IPS-15b (cell line): ENCODE data around the gene CREBBP.

Experiments
- H3K27me3 ChIP-seq: one replicate; pipeline ENCODE4 v1.6.1; 2013; ENCODE audit warnings: low read length; ENCODE audit not compliant: control insufficient read depth, insufficient read depth
- H3K36me3 ChIP-seq: one replicate; pipeline ENCODE4 v1.6.1; 2013; ENCODE audit warnings: low read length; ENCODE audit not compliant: control insufficient read depth, insufficient read depth
- H3K4me1 ChIP-seq: one replicate; pipeline ENCODE4 v1.6.1; 2013; ENCODE audit warnings: mild to moderate bottlenecking, low read length; ENCODE audit not compliant: control insufficient read depth, insufficient read depth
- H3K4me3 ChIP-seq: one replicate; pipeline ENCODE4 v1.5.1; 2013; ENCODE audit warnings: low read depth, low read length
- H3K9ac ChIP-seq: one replicate; pipeline ENCODE4 v1.6.1; 2013; ENCODE audit warnings: low read depth, mild to moderate bottlenecking, low read length
- H3K9me3 ChIP-seq: one replicate; pipeline ENCODE4 v1.6.1; 2013; ENCODE audit warnings: mild to moderate bottlenecking, low read length; ENCODE audit not compliant: control insufficient read depth, insufficient read depth

Gene CREBBP

DNA sequence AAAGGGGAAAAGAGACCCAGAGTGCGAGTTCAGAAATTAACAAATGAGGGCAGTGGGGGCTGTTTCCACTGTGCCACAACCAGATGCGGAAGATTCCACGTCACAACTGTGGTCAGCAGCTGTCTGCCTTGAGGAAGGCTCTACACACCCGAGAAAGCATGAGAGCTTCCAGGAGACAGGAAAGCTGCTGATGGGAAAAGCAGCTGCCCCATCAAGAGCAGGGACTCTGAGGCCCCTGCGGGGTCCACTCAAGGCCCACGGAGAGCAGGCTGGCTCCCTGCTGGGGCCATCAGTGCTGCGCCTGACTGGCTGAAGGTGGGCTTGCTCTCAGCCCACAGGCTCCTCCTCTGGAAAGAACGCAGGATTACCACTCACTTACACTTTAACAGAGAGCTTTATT, 148.3 kb downstream of the CREBBP start:
- H3K4me3 ChIP-seq: no peak overlapping the region
- no peak overlapping the region for H3K9ac ChIP-seq
- no peaks in the 10 kb centered on the region for H3K9me3 ChIP-seq
- no peaks in the 10 kb centered on the region for H3K27me3 ChIP-seq
- H3K4me1 ChIP-seq: no peaks in the 10 kb centered on the region
- H3K36me3 ChIP-seq: peaks cover 65% of the 10 kb centered on the region

DNA sequence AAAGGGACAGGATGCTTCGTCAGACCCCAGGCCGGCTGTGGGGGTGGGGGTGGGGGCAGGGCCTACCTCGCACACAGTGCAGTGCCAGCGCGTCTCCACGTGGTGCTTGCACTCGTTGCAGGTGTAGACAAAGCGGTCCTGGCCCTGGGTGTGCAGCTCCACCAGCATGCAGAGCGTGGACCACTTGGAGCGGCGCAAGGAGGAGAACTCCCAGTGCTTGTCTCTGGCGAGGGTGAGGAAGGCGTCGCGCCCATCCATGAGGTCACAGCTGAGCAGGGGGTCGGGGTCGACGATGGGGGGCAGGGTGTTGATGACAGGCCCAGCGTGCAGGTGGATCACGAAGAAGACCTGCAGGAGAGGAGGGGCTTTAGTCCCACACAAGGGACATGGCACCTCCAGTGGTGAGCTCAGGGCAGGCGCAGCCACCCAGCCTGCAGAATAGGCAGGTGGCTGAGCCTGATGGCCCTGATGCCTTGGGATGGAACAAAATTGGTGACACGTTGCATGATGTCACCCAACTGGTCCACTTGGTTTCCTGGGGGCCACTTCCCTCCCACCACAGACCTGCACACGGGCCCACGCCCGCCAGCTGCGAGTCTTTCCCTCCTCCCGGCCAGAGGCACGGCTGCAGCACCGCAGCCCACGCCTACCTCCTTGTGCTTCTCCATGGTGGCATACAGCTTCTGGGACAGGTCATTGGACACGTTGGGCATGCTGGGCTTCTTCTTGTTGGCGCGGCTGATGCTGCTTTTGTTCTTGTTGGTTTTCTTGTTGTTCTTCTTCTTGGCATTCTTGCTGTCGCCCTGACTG, 149.2 kb downstream of the CREBBP start:
- Histone ChIP-seq H3K4me1 (no peaks in the 10 kb centered on the region), H3K27me3 (no peaks in the 10 kb centered on the region), H3K9ac (no peak overlapping the region), H3K36me3 (peaks cover 63% of the 10 kb centered on the region), H3K4me3 (no peak overlapping the region), H3K9me3 (no peaks in the 10 kb centered on the region)

DNA sequence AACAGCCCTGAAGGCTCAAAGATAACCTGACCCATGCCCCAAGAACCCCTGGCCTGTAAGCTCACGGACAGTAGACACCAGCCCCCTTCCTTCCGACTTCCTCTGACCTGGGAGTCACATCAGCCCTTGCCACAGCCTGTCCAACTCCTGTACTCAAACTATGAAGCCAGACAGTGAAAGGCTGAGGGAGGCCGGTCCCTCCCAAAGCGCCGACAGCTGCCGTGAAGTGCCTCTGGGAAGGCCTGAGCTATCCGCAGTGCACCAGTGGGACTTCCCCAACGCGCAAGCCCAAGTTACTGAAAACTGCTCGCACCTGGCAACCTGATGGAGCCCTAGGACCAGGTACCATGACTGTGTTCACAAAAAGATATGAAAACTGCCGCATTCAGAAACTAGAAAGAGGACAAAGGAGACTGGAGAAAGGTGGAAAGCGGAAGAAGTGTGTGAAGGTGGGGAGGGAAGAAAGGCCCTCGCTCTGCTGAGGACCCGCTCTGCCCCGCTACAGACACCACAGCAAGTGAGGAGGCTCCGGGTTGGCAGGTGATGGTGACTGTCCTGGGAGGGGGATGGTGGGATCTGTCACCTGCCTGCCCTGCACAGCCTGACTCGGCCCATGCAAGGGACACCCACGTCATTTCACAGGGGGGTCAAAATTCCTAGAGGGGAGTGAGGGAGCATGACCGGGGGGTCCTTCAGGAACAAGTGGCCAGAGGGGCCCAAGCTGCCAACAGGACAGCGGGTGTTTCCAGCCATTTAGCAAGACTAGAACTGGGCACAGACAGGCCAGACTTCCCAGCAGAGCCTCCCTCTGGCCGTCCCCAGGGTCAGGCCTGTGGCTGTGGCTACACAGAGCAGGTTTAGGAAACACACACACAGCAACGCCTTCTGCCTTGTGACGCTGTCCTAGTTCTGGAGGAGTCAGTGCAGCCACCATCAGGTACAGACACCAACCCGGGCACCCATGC, 150.1 kb downstream of the CREBBP start:
- Histone ChIP-seq H3K9ac (no peak overlapping the region), H3K4me3 (no peak overlapping the region), H3K27me3 (no peaks in the 10 kb centered on the region), H3K9me3 (no peaks in the 10 kb centered on the region), H3K36me3 (peaks cover 56% of the 10 kb centered on the region), H3K4me1 (no peaks in the 10 kb centered on the region)

DNA sequence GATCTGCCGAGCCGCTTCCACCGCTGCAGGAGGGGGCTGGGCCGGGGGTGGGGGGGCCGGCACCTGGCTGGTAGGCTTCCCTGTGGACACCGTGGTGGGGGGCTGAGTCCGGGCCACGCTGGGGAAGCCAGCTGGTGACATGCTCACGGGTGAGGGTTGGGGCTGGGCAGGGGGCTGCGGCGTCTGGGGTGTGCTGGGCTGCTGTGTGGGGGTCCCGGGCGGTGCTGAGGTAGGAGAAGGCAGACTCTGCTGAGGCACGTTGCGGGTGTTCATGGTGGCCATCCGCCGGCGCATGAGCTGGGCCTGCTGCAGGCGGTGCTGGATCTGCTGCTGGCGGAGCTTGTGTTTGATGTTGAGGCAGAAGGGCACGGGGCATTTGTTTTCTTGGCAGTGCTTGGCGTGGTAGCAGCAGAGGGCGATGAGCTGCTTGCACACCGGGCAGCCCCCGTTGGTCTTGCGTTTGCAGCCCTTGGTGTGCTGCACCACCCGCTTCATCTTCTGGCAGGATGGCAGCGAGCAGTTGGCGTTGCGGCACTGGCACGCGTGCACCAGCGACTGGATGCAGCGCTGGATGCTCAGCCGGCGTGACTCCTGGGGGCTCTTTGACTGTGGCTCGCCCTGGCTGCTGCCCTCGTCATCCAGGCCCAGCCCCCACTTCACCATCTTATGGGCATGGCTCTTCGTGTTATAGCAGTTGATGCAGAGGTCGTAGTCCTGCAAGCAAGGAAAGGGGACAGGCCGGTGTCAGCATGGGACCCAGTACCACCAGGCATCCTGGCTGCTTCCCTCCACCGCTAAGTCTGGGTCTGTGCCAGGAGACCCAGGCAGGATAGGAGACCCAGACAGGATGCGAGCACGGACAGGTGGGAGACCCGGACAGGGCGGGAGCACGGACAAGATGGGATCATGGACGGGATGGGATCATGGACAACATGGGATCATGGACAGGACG, 151.1 kb downstream of the CREBBP start:
- Histone ChIP-seq H3K9ac (no peak overlapping the region), H3K4me1 (no peaks in the 10 kb centered on the region), H3K36me3 (peaks cover 46% of the 10 kb centered on the region), H3K27me3 (no peaks in the 10 kb centered on the region), H3K9me3 (no peaks in the 10 kb centered on the region), H3K4me3 (no peak overlapping the region)

DNA sequence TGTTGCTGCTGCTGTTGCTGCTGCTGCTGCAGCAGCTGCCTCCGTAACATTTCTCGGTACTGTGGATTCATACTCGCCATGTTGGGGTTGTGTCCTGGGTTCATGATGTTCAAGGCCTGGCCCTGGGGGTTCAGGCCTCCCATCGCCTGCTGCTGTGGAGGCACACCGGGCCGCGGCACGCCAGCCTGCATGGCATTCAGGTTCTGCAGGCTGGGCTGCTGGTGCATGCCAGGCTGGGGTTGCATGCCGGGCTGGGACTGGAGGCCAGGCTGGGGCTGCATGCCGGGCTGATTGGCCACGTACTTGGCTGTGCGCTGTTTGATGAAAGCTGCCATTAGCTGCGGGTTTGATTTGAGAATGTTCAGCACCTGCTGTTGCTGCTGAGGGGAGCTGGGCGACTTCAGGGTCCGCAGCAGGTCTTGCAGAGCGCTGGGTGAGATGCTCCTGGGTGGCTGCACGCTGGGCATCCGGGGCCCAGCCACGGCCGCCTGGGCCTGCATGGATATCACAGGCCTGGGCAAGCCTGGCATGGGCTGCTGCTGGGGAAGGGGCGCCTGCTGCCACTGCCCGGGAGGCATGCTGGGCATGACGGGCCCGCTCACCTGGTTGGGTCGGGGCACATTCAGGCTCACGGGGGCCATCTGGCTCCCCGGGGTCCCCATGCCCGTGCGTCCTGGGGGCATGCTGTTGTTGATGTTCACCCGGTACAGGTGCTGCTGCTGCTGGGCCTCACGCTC, 151.9 kb downstream of the CREBBP start:
- no peak overlapping the region for H3K4me3 ChIP-seq
- peaks cover 45% of the 10 kb centered on the region for H3K36me3 ChIP-seq
- no peaks in the 10 kb centered on the region for H3K9me3 ChIP-seq

DNA sequence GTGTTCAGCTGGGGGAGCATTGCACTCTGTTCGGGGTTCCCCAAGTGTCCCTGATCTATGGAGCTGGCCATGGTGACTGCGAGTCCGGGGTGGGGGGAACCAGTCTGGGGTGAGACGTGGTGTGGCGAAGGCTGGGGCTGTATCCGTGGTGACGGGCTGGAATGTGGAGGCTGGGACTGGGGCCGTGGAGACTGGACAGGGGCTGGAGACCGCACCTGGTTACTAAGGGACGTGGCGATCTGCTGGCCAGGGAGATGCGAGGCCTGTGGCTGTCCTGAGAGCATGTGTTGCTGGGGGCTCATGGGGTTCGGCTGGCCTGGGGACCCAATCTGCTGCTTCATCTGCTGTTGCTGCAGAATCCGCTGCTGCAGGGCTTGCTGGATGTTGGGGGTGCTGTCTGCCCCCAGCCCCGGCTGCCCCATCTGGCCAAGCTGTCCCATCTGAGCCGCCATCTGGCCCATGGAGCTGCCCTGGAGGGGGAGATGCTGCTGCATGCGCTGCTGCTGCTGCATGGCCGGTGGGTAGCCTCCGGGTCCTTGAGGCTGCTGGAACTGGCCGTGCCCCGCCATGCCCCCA, 152.6 kb downstream of the CREBBP start:
- Histone ChIP-seq H3K4me1 (no peaks in the 10 kb centered on the region), H3K9me3 (no peaks in the 10 kb centered on the region), H3K36me3 (peaks cover 45% of the 10 kb centered on the region), H3K9ac (no peak overlapping the region), H3K4me3 (no peak overlapping the region), H3K27me3 (no peaks in the 10 kb centered on the region)

More for the DNA sequence above, 151.9 kb downstream of the CREBBP start:
- no peaks in the 10 kb centered on the region for H3K27me3 ChIP-seq
- H3K4me1 ChIP-seq: no peaks in the 10 kb centered on the region
- H3K9ac ChIP-seq: no peak overlapping the region

DNA sequence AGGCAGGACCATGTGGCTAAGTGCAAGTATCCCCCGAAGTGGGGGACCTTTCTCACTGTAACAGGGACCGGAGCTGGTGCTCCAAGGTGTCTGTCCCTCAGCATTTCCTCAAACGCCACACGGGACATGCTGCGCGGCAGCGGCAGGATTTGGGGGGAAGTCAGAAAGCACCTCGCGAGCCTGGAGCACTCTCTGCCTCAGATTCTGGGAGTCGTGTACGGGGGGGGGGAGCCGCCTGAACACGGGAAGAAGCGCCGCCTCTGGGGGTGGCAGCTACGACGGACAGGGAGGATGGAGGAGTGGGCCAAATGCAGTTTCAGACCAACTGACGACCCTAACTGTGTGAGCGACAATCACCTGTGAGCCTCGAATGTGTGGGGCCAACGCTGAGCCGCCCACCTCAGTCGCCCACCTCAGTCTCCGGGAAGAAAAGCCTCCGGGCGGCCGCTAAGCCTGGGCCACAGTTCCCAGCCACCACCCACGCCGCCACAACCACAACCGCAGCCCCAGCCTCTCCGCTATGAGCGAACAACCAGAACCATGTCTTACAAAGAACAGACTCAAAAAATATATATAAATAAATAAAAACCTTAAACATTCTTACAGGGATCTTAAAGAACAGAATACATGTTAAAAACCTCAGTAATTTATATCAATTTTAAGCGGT, 154.4 kb downstream of the CREBBP start:
- no peaks in the 10 kb centered on the region for H3K27me3 ChIP-seq
- no peak overlapping the region for H3K9ac ChIP-seq
- no peaks in the 10 kb centered on the region for H3K9me3 ChIP-seq
- H3K36me3 ChIP-seq: peaks cover 34% of the 10 kb centered on the region
- H3K4me3 ChIP-seq: no peak overlapping the region
- no peaks in the 10 kb centered on the region for H3K4me1 ChIP-seq

DNA sequence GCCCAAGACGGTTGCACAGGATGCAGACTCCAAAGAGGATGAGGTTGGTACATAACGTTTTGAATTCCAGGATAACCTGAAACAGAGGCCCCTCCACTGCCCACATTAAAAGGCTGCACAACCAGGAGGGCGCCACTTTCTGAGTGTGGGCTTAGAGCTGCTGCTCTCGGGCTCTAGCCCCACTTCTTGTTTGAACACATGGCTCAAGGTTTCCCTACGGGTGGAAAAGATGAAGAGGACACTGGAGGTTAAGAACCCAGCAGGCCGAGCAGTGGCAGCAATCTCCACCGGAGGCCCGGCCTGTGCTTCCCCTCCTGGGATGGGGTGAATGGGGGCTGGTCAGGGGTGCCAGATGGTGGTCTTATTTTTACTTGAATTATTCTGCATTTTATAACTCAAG, 155.2 kb downstream of the CREBBP start:
- Histone ChIP-seq H3K9ac (no peak overlapping the region), H3K9me3 (no peaks in the 10 kb centered on the region), H3K4me1 (no peaks in the 10 kb centered on the region), H3K36me3 (peaks cover 26% of the 10 kb centered on the region), H3K4me3 (no peak overlapping the region), H3K27me3 (no peaks in the 10 kb centered on the region)

DNA sequence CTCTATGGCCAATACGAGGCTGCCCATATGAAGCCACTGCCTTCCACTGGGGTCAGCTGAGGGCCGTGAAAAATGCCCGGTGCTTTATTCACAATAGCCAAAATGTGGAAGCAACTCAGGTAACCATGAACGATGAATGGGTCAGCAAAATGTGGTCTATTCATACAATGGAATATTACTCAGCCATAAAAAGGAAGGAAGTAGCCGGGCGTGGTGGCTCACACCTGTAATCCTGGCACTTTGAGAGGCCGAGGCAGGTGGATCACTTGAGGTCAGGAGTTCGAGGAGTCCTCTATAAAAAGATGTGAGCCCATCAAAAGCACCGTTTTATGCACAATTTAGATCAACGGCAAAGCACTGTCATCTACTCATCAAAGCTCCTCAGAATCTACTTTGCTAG, 158.0 kb downstream of the CREBBP start:
- Histone ChIP-seq H3K4me3 (no peak overlapping the region), H3K36me3 (peaks cover under 1% of the 10 kb centered on the region), H3K9me3 (no peaks in the 10 kb centered on the region), H3K9ac (no peak overlapping the region), H3K4me1 (no peaks in the 10 kb centered on the region), H3K27me3 (no peaks in the 10 kb centered on the region)

DNA sequence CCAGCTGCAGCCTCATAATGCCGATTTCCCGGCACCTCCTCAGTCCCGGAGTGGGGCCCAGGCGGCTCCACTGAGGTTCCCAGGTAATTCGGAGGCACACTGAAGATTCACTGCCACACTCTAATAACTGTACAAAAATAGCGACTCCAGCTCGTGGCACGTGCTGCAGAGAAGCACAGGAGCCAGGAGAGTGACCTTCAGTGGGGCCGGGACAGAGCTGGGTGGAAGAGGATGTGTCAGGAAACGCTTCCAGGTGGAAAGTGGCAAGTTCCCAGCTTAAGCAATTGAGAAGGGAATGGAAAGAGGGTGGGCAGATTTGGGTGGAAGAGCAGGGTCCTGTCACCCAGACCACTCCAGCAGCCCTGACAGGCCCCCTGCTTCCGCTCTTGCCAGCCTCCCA, 160.1 kb downstream of the CREBBP start:
- Histone ChIP-seq H3K27me3 (no peaks in the 10 kb centered on the region), H3K4me1 (no peaks in the 10 kb centered on the region), H3K9ac (no peak overlapping the region), H3K4me3 (no peak overlapping the region), H3K36me3 (no peaks in the 10 kb centered on the region), H3K9me3 (no peaks in the 10 kb centered on the region)
